Measurements from ENCODE around the gene CDHR5.

- TF ChIP-seq CTCF (optimal IDR thresholded peaks at IDR 0.05 in 1 of 3, IDR thresholded peaks at IDR 0.05 in 1 of 3, conservative IDR thresholded peaks at IDR 0.05 in 1 of 3; ENCODE audit: extremely low read depth in 1 of 3, insufficient read depth in 2 of 3, low read length in 3 of 3) (no peak), EZH2 (IDR thresholded peaks at IDR 0.05; ENCODE audit: low read length) (no peak)
Measured at GRCh38 chr11:623999-624704, 603 bp downstream of the CDHR5 start.

Measured in keratinocyte (primary cell).